HG03342 (cell line): ENCODE data around the gene TAS2R41.
"Not testable (repeated sequence)": the region's sequence is repeated elsewhere in the genome, so short reads cannot be mapped to it uniquely, and the experiment has no call there.

Source experiments
- ATAC-seq: cut with Tn5 transposase; IDR thresholded peaks from one replicate; pipeline ENCODE4 v1.9.1; 2021; ENCODE audit warnings: mild to moderate bottlenecking, moderate library complexity; ENCODE audit not compliant: unreplicated experiment

TAS2R41 gene

GRCh38 chr7:143514995-143515735, 37.5 kb downstream of the TAS2R41 start:
- ATAC-seq = no peak

GRCh38 chr7:143516981-143517380, 39.3 kb downstream of the TAS2R41 start:
- ATAC-seq = no peak

DNA sequence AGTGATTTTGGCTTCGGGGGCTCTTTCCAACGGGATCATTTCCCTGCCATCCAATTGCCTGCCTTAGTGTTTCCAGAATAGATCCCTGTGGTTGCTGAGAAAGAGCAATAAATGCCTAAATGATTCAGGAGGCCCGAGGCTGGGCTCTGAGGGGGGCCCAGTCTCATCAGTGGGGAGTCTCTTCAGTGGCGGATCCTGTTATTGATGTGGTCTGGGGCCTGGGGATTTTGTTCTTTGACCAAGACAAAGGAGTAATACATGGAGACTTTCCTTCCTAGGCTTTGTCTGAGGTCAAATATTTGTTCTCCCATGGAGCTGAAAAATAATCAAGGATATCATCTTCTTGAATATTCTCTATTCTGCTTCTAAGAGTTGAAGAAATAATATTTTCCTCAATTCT, 40.8 kb downstream of the TAS2R41 start:
- no peak for ATAC-seq

DNA sequence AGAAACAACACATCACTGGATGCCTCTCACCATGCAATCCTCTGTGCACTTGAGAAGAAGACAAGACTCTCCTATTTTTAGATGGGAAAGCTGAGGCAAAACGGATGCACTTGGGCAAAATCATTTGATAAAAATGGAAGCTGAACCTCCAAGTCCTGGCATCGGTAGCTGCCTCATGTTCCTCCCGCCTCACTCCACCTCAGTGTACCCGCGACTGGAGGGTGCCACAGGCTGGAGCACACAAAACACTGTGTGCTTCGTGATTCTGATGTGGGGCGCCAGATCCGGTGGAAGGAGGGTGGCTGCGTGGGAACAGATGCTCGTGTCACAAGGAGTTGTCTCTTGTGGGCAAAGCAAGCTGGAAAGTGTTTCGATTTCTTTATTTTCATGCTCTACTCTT, 41.3 kb downstream of the TAS2R41 start:
- no peak for ATAC-seq

GRCh38 chr7:143519411-143520131, 41.9 kb downstream of the TAS2R41 start:
- ATAC-seq = no peak

GRCh38 chr7:143522309-143522916, 44.7 kb downstream of the TAS2R41 start:
- ATAC-seq = not testable (repeated sequence)
